Suppressor macrophage treated with lipopolysaccharide for 4 hours (primary cell): ENCODE data around the gene GRB2.
A peak's percentile ranks its signal among the peaks of the same experiment; 100 is the strongest.

ENCODE experiments used
- DNase-seq: peaks from one replicate; pipeline ENCODE4 v3.0.0-alpha.2; 2020

Gene GRB2

GRCh38 chr17:75412455-75413317 is 7.2 kb upstream of the GRB2 start:
- peak; percentile 67 for DNase-seq

GRCh38 chr17:75411328-75412067 is 6.0 kb upstream of the GRB2 start:
- no peak for DNase-seq

- DNase-seq, result no peak
Observed at GRCh38 chr17:75410141-75410540, 4.7 kb upstream of the GRB2 start.

- DNase-seq, result no peak
Observed at GRCh38 chr17:75407655-75408352, 2.3 kb upstream of the GRB2 start.

GRCh38 chr17:75406222-75406615 is 741 bp upstream of the GRB2 start:
- DNase-seq, result no peak

GRCh38 chr17:75404731-75405364 is 630 bp downstream of the GRB2 start:
- DNase-seq, result peak; percentile 51

- DNase-seq, result peak; percentile 97
Observed at GRCh38 chr17:75404223-75404730, 1.2 kb downstream of the GRB2 start.

GRCh38 chr17:75403131-75403530 is 2.3 kb downstream of the GRB2 start:
- peak; percentile 52 for DNase-seq

- DNase-seq, result no peak
Observed at GRCh38 chr17:75402026-75402425, 3.5 kb downstream of the GRB2 start.

GRCh38 chr17:75400326-75400939 is 5.0 kb downstream of the GRB2 start:
- DNase-seq, result no peak

GRCh38 chr17:75398279-75398678 is 7.2 kb downstream of the GRB2 start:
- DNase-seq, result no peak

GRCh38 chr17:75397217-75397616 is 8.3 kb downstream of the GRB2 start:
- DNase-seq, result no peak

GRCh38 chr17:75396796-75397195 is 8.7 kb downstream of the GRB2 start:
- no peak for DNase-seq

- DNase-seq, result no peak
Observed at GRCh38 chr17:75396025-75396424, 9.5 kb downstream of the GRB2 start.

- DNase-seq, result no peak
Observed at GRCh38 chr17:75394332-75394918, 11.1 kb downstream of the GRB2 start.

- peak; percentile 98 for DNase-seq
Observed at GRCh38 chr17:75393523-75394331, 11.8 kb downstream of the GRB2 start.

GRCh38 chr17:75392559-75392958 is 12.9 kb downstream of the GRB2 start:
- no peak for DNase-seq

- DNase-seq, result no peak
Observed at GRCh38 chr17:75390982-75391381, 14.5 kb downstream of the GRB2 start.

- DNase-seq, result no peak
Observed at GRCh38 chr17:75388476-75389030, 16.9 kb downstream of the GRB2 start.

GRCh38 chr17:75387771-75388170 is 17.7 kb downstream of the GRB2 start:
- DNase-seq, result peak; percentile 66

- no peak for DNase-seq
Observed at GRCh38 chr17:75386430-75386829, 19.0 kb downstream of the GRB2 start.
